Measurements from ENCODE around the gene G3BP2. TPM values are rescaled to one million over a fixed set of nuclear protein-coding genes. Genes with fewer than 3 reads are reported as not detected.

G3BP2 gene
- total RNA-seq, 1 experiment from 2014 or later: 116 TPM

DNA sequence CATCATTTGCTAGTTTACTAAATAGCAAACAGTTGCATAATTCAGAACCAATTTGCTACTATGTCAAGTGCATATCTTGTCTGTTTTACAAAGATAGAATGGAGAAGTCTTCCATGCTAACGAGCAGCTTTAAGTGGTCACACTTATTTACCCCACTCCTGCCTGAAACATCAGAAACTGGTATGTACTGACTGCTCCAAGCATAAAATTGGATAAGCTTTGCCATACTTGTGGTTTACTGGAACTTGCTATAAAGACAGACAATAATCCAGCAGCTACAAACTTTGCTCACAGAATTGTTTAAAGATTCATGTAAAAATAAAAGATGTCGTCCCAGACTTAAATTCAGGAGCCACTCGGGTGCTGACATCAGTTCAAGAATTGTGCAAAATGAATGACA lies 29.6 kb downstream of the G3BP2 start:
- Histone ChIP-seq H3K4me1 (replicated peaks) (no peaks in the 10 kb centered on the region), H3K9me3 (replicated peaks) (no peaks in the 10 kb centered on the region), H3K27ac (no peak overlapping the region), H3K4me3 (no peak overlapping the region), H3K27me3 (replicated peaks) (no peaks in the 10 kb centered on the region), H3K36me3 (peaks cover 50% of the 10 kb centered on the region)
- no peak for DNase-seq (ENCODE audit: low read depth in 1 of 2, low spot score in 2 of 2)

DNA sequence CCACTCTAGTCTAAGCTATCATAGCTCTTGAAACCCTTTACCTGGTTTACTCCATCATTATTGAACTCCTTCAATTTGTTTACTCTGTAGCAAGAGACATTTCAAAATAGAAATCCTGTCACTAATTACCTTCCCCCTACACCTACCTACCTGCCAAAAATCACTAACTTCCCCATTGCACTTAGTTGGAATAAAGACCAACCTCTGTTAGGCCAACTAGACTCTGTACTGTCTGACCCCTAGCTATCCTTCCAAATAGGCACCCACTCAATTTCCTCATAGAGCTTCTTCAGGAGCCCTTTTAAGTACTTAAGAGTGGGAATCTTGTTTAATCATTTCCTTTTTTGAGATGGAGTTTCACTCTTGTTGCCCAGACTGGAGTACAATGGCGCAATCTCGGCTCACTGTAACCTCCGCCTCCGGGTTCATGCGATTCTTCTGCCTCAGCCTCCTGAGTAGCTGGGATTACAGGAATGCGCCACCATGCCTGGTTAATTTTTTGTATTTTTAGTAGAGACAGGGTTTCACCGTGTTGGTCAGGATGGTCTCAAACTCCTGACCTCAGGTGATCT lies 34.0 kb downstream of the G3BP2 start:
- no peak for DNase-seq (ENCODE audit: low read depth in 1 of 2, low spot score in 2 of 2)
- no peak overlapping the region for H3K27ac ChIP-seq

DNA sequence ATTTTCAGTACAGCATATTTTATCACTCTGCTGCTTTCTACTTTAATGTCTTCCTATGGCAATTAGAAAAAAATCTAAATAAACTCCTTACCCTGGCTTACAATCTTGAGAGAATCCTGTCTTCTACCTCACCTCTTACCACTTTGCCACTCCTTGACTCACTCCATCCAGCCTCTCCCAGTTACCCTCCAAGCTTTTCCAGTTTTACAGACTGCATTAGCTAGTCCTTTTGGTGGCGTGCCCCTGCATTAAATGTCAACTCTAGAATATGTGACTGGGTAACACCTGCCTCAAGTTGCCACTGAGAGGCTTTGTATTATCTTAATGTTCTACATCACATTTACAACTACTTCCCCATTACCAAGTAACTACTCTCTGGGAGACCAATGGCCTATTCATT lies 35.4 kb downstream of the G3BP2 start:
- 0 out of 2 replicates have a peak, but pooled peaks cover 2% of the 10 kb centered on the region for H3K36me3 ChIP-seq
- no peak for DNase-seq (ENCODE audit: low read depth in 1 of 2, low spot score in 2 of 2)
- no peak overlapping the region for H3K4me3 ChIP-seq
- H3K9me3 ChIP-seq (replicated peaks): no peaks in the 10 kb centered on the region
- no peak overlapping the region for H3K27ac ChIP-seq
- no peaks in the 10 kb centered on the region for H3K27me3 ChIP-seq (replicated peaks)
- H3K4me1 ChIP-seq (replicated peaks): peaks cover 16% of the 10 kb centered on the region

More for the DNA sequence above, 34.0 kb downstream of the G3BP2 start:
- peaks cover 12% of the 10 kb centered on the region for H3K36me3 ChIP-seq
- H3K4me1 ChIP-seq (replicated peaks): peaks cover 16% of the 10 kb centered on the region
- H3K27me3 ChIP-seq (replicated peaks): no peaks in the 10 kb centered on the region
- no peak overlapping the region for H3K4me3 ChIP-seq
- no peaks in the 10 kb centered on the region for H3K9me3 ChIP-seq (replicated peaks)

DNA sequence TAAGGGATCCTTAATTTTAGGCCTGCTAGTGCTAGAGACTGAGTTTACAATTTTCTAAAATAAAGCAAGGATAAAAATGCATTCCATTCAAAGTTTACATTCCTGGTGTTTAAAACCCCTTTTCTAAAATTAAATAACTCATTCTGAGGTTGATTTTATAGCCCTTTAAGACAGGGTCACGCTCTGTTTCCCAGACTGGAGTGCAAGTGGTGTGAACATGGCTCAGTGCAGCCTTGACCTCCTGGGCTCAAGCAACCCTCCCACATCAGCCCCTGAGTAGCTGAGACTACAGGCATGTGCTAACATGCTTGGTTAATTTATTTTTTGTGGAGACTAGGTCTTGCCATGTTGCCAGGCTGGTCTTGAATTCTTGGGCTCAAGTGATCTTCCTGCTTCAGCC lies 36.0 kb downstream of the G3BP2 start:
- Histone ChIP-seq H3K27me3 (replicated peaks) (no peaks in the 10 kb centered on the region), H3K4me3 (no peak overlapping the region), H3K27ac (no peak overlapping the region), H3K4me1 (replicated peaks) (peaks cover 16% of the 10 kb centered on the region), H3K9me3 (replicated peaks) (no peaks in the 10 kb centered on the region), H3K36me3 (no peaks in the 10 kb centered on the region)
- DNase-seq (ENCODE audit: low read depth in 1 of 2, low spot score in 2 of 2): peak in 1 of 2 experiments; percentile 33

DNA sequence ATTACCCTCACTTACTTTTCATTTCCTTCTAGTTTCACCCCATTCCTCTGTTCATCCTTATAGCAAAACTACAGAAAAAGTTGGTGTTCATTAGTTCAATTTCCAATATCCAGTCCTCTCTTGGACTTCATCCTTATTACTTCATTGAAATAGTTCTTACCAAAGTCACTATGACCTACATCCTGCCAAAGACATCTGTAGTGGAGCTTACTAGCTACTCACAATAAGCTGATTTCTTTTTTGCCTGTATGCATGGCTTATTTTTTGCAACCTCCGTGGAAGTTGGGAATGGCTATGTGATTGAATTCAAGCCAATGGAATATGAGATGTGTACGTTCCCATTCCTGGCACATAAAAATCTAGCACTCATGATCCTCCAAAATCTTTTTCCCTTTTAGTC lies 38.3 kb downstream of the G3BP2 start:
- no peak for DNase-seq (ENCODE audit: low read depth in 1 of 2, low spot score in 2 of 2)
- H3K36me3 ChIP-seq: no peaks in the 10 kb centered on the region

DNA sequence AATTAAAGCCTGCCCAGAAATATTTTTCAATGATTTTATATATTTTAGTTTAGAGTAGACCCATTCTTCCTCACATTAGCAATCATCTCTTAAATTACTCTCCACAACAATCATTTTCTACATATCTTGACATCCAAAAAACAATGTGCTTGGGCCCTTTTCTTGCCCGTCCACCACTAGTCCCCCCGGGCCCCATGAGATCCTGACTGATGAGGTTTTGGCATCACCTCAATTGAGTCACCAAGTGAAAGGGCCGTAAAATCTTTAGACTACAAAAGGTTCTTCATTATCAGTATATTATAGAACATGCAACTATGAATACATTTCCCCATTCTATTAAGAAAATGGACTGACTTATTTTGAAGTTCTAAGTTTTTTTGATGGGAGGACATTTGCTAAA lies 38.9 kb downstream of the G3BP2 start:
- no peaks in the 10 kb centered on the region for H3K36me3 ChIP-seq
- DNase-seq (ENCODE audit: low read depth in 1 of 2, low spot score in 2 of 2): no peak
- H3K4me3 ChIP-seq: no peak overlapping the region
- H3K27me3 ChIP-seq (replicated peaks): no peaks in the 10 kb centered on the region
- H3K27ac ChIP-seq: no peak overlapping the region
- peaks cover 16% of the 10 kb centered on the region for H3K4me1 ChIP-seq (replicated peaks)
- H3K9me3 ChIP-seq (replicated peaks): no peaks in the 10 kb centered on the region

More for the DNA sequence above, 38.3 kb downstream of the G3BP2 start:
- H3K9me3 ChIP-seq (replicated peaks): no peaks in the 10 kb centered on the region
- H3K27me3 ChIP-seq (replicated peaks): no peaks in the 10 kb centered on the region
- H3K27ac ChIP-seq: no peak overlapping the region
- no peak overlapping the region for H3K4me3 ChIP-seq
- peaks cover 16% of the 10 kb centered on the region for H3K4me1 ChIP-seq (replicated peaks)

DNA sequence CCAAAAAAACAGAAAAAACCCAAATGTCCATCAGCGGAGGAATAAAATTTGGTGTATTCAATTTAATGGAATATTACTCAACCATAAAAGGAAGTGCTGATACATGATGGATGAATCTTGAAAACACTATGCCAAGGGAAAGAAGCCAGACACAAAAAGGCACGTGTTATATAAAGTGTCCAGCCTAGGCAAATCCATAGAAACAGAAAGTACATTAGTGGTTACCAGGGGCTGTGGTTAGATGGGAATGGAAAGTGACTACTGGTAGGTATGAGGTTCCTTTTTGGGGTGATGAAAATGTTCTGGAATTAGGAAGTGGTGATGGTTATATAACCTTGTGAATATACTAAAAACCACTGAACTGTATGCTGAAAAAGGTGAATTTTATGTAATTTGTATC lies 39.4 kb downstream of the G3BP2 start:
- Histone ChIP-seq H3K9me3 (replicated peaks) (no peaks in the 10 kb centered on the region), H3K4me3 (no peak overlapping the region), H3K36me3 (no peaks in the 10 kb centered on the region), H3K27me3 (replicated peaks) (no peaks in the 10 kb centered on the region), H3K27ac (no peak overlapping the region), H3K4me1 (replicated peaks) (peaks cover 16% of the 10 kb centered on the region)
- DNase-seq (ENCODE audit: low read depth in 1 of 2, low spot score in 2 of 2): no peak

DNA sequence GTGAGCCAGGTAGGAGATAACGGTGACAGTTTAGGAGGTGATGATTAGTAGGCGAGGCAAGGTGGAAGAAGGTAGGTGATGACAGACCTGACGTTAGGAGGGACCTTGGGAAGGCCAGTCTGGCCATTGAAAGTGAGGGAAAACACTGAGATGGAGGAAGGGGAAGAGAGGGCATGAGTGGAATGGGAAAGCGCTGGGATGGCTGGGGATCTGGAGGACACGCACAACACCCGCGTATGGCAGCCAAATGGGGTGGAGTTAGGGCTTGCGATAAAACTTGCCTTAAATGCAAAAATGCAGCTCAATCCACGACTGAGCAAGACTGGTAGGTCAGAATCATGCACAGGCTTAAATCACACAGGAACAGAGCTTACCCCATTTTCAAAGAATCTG lies 42.3 kb downstream of the G3BP2 start:
- Histone ChIP-seq H3K9me3 (replicated peaks) (no peaks in the 10 kb centered on the region), H3K4me3 (peak overlapping the region; percentile 41), H3K27me3 (replicated peaks) (no peaks in the 10 kb centered on the region), H3K4me1 (replicated peaks) (no peaks in the 10 kb centered on the region), H3K36me3 (no peaks in the 10 kb centered on the region), H3K27ac (no peak overlapping the region)
- no peak for DNase-seq (ENCODE audit: low read depth in 1 of 2, low spot score in 2 of 2)

DNA sequence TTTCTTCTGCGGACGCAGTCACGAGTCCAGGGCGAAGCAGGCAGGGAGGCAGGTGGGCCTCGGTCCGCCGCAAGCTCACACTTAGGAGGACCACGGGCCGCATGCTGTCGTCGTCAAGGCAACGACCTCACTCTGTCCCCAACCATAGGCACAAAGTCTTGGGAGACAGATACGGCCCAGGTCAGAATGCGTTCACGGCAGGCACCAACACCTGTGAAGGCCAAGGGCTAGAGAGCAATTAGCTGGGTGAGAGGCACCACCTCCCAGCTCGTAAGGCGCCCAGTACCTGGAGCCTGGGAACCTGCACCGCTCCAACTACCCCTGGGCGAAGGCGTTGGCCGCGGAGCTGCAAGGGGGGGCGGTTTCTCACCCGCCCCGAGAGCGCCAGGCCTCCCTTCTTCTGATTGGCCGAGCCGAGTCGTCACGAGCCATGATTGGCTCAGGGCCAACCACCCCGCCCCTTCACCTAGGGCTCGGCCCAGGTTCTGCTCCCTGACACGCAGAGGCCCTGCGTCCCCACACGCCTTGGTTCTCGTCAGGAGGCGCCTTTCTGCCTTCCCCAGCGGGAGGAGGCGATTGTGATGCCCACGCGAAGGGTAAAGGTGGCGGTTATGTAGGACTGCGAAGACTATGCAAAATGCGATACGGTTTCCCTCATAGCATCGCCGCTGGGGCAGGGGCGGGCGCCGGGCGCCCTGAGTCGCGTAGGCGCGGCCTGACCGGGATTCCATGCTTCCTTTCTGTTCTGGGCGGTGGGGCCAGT lies 42.9 kb downstream of the G3BP2 start, which contains the start of gene CDKL2:
CDKL2 (minus strand) TSS at position 355 of the 763 bp plus-strand sequence. CDS start 4,540 bp downstream, outside the sequence.
- H3K4me3 ChIP-seq: peak within 1 kb of the TSS; percentile 41
- no peak within 1 kb of the TSS for H3K27ac ChIP-seq
- H3K36me3 ChIP-seq: no peaks in the 10 kb centered on the region
- no peaks in the 10 kb centered on the region for H3K4me1 ChIP-seq (replicated peaks)
- H3K27me3 ChIP-seq (replicated peaks): no peaks in the 10 kb centered on the region
- peak; percentile 60 to 74 for DNase-seq (ENCODE audit: low read depth in 1 of 2, low spot score in 2 of 2)
- no peaks in the 10 kb centered on the region for H3K9me3 ChIP-seq (replicated peaks)

DNA sequence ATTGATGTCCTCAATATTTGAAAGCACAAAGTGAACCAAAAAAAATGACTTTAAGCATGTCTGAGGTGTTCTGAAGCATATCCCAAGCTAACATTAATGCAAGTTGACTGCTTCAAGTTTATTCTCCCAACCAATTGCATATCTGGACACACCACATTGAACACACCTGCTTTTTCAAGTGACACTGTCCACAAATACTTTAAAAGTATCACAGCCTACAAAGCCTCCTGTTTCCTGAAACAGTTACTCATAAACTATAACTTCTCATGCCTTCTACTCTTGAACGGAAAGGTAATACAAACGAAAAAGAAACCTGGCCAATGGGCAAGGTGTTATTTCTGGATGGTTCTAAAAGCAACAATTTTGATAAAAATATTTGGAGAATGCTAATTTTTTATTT lies 44.0 kb downstream of the G3BP2 start:
- H3K4me3 ChIP-seq: no peak overlapping the region
- H3K36me3 ChIP-seq: no peaks in the 10 kb centered on the region
- H3K27me3 ChIP-seq (replicated peaks): no peaks in the 10 kb centered on the region
- no peak overlapping the region for H3K27ac ChIP-seq
- DNase-seq (ENCODE audit: low read depth in 1 of 2, low spot score in 2 of 2): no peak
- no peaks in the 10 kb centered on the region for H3K4me1 ChIP-seq (replicated peaks)
- no peaks in the 10 kb centered on the region for H3K9me3 ChIP-seq (replicated peaks)

DNA sequence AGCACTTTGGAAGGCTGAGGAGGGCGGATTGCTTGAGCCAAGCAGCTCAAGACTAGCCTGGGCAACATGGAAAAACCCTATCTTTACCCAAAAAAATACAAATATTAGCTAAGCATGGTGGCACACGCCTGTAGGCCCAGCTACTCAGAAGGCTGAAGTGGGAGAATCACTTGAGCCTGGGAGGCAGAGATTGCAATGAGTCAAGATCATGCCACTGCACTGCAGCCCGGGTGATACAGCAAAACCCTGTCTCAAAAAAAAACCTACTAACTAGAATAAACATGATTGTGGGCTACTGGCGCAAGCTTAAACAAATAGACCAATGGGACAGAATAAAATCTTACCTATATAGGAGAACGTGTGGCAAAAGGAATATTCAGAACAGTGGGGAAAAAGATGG lies 50.2 kb downstream of the G3BP2 start:
- Histone ChIP-seq H3K4me1 (replicated peaks) (no peaks in the 10 kb centered on the region), H3K27me3 (replicated peaks) (no peaks in the 10 kb centered on the region), H3K4me3 (no peak overlapping the region), H3K27ac (no peak overlapping the region), H3K9me3 (replicated peaks) (no peaks in the 10 kb centered on the region), H3K36me3 (no peaks in the 10 kb centered on the region)
- no peak for DNase-seq (ENCODE audit: low read depth in 1 of 2, low spot score in 2 of 2)

DNA sequence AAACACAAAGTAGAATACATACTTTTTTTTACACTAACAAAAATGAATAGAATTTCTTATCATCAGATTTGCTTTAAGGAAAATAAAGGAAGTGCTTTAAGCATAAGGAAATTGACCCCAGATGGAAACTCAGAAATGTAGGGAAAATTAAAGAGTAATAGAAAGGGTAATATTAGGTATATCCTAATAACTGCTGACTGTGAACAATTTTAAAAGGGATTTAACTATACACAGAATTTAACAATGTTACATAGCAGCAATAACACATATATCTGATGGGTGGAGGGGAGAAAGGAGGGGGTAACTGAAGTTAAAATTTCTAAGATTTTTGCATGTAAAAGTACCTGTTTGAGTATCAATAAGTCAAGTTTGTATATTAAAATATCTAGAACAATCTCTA lies 51.5 kb downstream of the G3BP2 start:
- Histone ChIP-seq H3K9me3 (replicated peaks) (no peaks in the 10 kb centered on the region), H3K27ac (no peak overlapping the region), H3K27me3 (replicated peaks) (no peaks in the 10 kb centered on the region), H3K4me1 (replicated peaks) (no peaks in the 10 kb centered on the region), H3K4me3 (no peak overlapping the region), H3K36me3 (no peaks in the 10 kb centered on the region)
- DNase-seq (ENCODE audit: low read depth in 1 of 2, low spot score in 2 of 2): no peak

DNA sequence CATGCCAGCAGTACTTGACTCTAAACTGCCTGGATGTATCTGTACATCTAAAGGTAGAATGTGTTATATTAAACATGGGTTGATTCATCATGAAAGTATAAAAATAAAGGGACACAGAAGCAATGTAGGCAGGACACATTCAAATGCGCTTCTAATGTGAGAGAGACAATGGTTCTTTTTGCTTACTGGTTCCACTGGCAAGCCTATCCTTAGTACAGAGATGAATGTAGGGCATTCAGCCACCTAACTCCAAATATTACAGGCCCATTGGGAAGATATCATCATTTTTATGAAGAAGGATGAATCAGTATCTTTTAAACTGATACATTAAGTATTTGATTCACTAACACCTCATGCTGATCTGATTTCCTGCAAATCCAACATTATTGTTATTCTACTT lies 60.9 kb downstream of the G3BP2 start:
- no peaks in the 10 kb centered on the region for H3K9me3 ChIP-seq (replicated peaks)
- no peak for DNase-seq (ENCODE audit: low read depth in 1 of 2, low spot score in 2 of 2)
- no peaks in the 10 kb centered on the region for H3K27me3 ChIP-seq (replicated peaks)
- no peak overlapping the region for H3K27ac ChIP-seq
- H3K4me1 ChIP-seq (replicated peaks): no peaks in the 10 kb centered on the region
- H3K36me3 ChIP-seq: no peaks in the 10 kb centered on the region
- no peak overlapping the region for H3K4me3 ChIP-seq

DNA sequence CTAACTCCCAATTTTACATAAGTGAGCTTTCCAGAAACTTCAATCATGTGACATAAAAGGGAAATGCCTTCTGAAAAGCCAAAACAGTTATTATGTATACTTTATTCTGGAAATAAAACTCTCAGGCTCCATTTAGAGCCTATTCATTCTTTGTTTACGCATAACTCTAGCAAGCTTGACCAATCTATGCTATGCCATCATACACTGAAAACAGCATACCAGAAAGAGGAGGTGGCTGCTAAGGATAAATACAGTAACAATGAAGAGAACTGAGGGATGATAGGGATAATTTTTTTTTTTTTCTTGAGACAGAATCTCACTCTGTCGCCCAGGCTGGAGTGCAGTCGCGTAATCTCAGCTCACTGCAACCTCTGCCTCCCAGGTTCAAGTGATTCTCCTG lies 67.3 kb downstream of the G3BP2 start:
- no peaks in the 10 kb centered on the region for H3K9me3 ChIP-seq (replicated peaks)
- no peaks in the 10 kb centered on the region for H3K27me3 ChIP-seq (replicated peaks)
- H3K4me3 ChIP-seq: no peak overlapping the region
- no peaks in the 10 kb centered on the region for H3K36me3 ChIP-seq
- DNase-seq (ENCODE audit: low read depth in 1 of 2, low spot score in 2 of 2): peak in 1 of 2 experiments; percentile 32
- no peak overlapping the region for H3K27ac ChIP-seq
- H3K4me1 ChIP-seq (replicated peaks): peaks cover 4% of the 10 kb centered on the region; the same call in 1 of the 2 replicates

Measured in SJSA1 (cell line).